HepG2 (cell line): ENCODE data around the gene PAPPA. TPM values are rescaled to one million over a fixed set of nuclear protein-coding genes. Genes with fewer than 3 reads are reported as not detected.

Source experiments
- ATAC-seq: fragments of 200-7000 bp; cut with Tn5 transposase; 3 replicates; pipeline ENCODE4 v1.9.1; 2020; ENCODE audit warnings: mild to moderate bottlenecking, moderate library complexity
- BruUV-seq: library from RNA; stranded (reverse); fragments of 400-500 nt; replicated peaks from 2 replicates; lab custom pipeline; 2021; lab: Mats Ljungman, UMichigan
- CTCF ChIA-PET: fragments of 300-600 bp; formaldehyde crosslinking; extraction: SDS; loops from one replicate; lab custom pipeline; 2021; ENCODE audit warnings: low total read pairs, inconsistent platforms, low intra/inter-chr PET ratio; lab: Yijun Ruan, JAX
- POLR2A ChIA-PET: fragments of 350-600 bp; sonication (Branson Sonifier 250); formaldehyde crosslinking; loops from one replicate; lab custom pipeline; 2020; ENCODE audit warnings: antibody characterized with exemption, inconsistent platforms; lab: Yijun Ruan, JAX
- DNase-seq: peaks from one replicate; pipeline ENCODE4 v3.0.0-alpha.2; 2015; ENCODE audit warnings: low spot score
- FAIRE-seq: peaks from 3 replicates; lab custom pipeline; 2011; peaks lifted over from hg19 to GRCh38; lab: Jason Lieb, UNC
- H2AFZ ChIP-seq: one replicate; pipeline ENCODE4 v1.6.1; 2011; ENCODE audit warnings: low read length, inconsistent platforms
- H3K27ac ChIP-seq: fragments of 300-600 bp; 3 replicates; pipeline ENCODE4 v1.8.0; 2011; ENCODE audit warnings: mixed run types, mild to moderate bottlenecking, mixed read lengths, low read length, inconsistent platforms; ENCODE audit not compliant: insufficient read depth; ENCODE audit errors: extremely low read length
- H3K27me3 ChIP-seq, 2 experiments: fragments of 200-600 bp in 1 of 2; 2 replicates in 1 of 2; 3 replicates in 1 of 2; pipeline versions ENCODE4 v1.6.0 to v1.8.0; 2011; ENCODE audit warnings: low read length in 2 of 2, mild to moderate bottlenecking in 2 of 2, moderate library complexity in 2 of 2, inconsistent platforms in 1 of 2; ENCODE audit not compliant: insufficient read depth in 2 of 2, control insufficient read depth in 1 of 2
- H3K36me3 ChIP-seq, 2 experiments: fragments of 200-600 bp in 1 of 2; replicated peaks in 1 of 2; 2 replicates in 1 of 2; 3 replicates in 1 of 2; pipeline versions ENCODE4 v1.5.1 to v1.8.0; 2011; ENCODE audit warnings: low read length in 2 of 2, inconsistent platforms in 1 of 2; ENCODE audit not compliant: insufficient read depth in 2 of 2, control insufficient read depth in 1 of 2
- H3K4me1 ChIP-seq: 2 replicates; pipeline ENCODE4 v1.5.1; 2012; ENCODE audit warnings: low read length, inconsistent platforms; ENCODE audit not compliant: insufficient read depth
- H3K4me2 ChIP-seq: 2 replicates; pipeline ENCODE4 v1.6.0; 2011; ENCODE audit warnings: low read depth, low read length, inconsistent platforms
- H3K4me3 ChIP-seq, 3 experiments: fragments of 200-600 bp in 1 of 3; sonication (generic), shearing (Covaris generic) in 1 of 3; replicated peaks in 1 of 3; 2 replicates each; pipeline ENCODE4 v1.5.1; 2011 to 2016; ENCODE audit warnings: low read length in 3 of 3, inconsistent platforms in 2 of 3, low read depth in 2 of 3, mild to moderate bottlenecking in 2 of 3, control low read depth in 1 of 3, mixed read lengths in 1 of 3; ENCODE audit not compliant: insufficient read depth in 1 of 3
- H3K79me2 ChIP-seq: one replicate; pipeline ENCODE4 v1.6.1; 2011; ENCODE audit warnings: low read length, inconsistent platforms; ENCODE audit not compliant: insufficient read depth
- H3K9ac ChIP-seq: 2 replicates; pipeline ENCODE4 v1.6.0; 2011; ENCODE audit warnings: mild to moderate bottlenecking, low read depth, low read length, inconsistent platforms; ENCODE audit not compliant: insufficient read depth
- H3K9me3 ChIP-seq: 2 replicates; pipeline ENCODE4 v1.5.1; 2012; ENCODE audit warnings: mild to moderate bottlenecking, low read length
- H4K20me1 ChIP-seq: 2 replicates; pipeline ENCODE4 v1.6.0; 2011; ENCODE audit warnings: inconsistent platforms, mild to moderate bottlenecking, low read length, moderate library complexity; ENCODE audit not compliant: insufficient read depth
- ATF7-NPFF ChIP-seq: sonication (generic); formaldehyde crosslinking; IDR thresholded peaks from 2 replicates; pipeline ENCODE4 v1.8.1; 2023; ENCODE audit warnings: mild to moderate bottlenecking, low read depth, missing genetic modification reagents, moderate library complexity
- CC2D1A ChIP-seq: sonication (generic); formaldehyde crosslinking; IDR thresholded peaks from 2 replicates; pipeline ENCODE4 v1.8.1; 2023; ENCODE audit warnings: mild to moderate bottlenecking, missing genetic modification reagents
- MATR3 ChIP-seq: sonication (generic); formaldehyde crosslinking; IDR thresholded peaks from 2 replicates; pipeline ENCODE4 v1.4.0; 2020; ENCODE audit warnings: missing genetic modification reagents
- MLLT10 ChIP-seq: sonication (generic); formaldehyde crosslinking; IDR thresholded peaks from 2 replicates; pipeline ENCODE4 v1.4.0; 2020; ENCODE audit warnings: missing genetic modification reagents
- NR2F2 ChIP-seq: IDR thresholded peaks from 2 replicates; pipeline ENCODE4 v1.6.1; 2012; ENCODE audit warnings: low read depth, inconsistent platforms, borderline replicate concordance
- SOX13 ChIP-seq, 3 experiments: fragments of 450-650 bp in 1 of 3; sonication (generic) in 1 of 3; formaldehyde crosslinking in 1 of 3; IDR thresholded peaks in 2 of 3; conservative IDR thresholded peaks in 1 of 3; 2 replicates each; pipeline versions ENCODE4 v1.5.0 to v1.6.1; 2016 to 2020; ENCODE audit warnings: antibody characterized with exemption in 1 of 3, mild to moderate bottlenecking in 1 of 3, missing compliant biosample characterization in 1 of 3, missing genetic modification reagents in 1 of 3, moderate library complexity in 1 of 3
- TP53 ChIP-seq: sonication (generic); formaldehyde crosslinking; conservative IDR thresholded peaks from 2 replicates; pipeline ENCODE4 v1.4.0; 2020; ENCODE audit warnings: missing genetic modification reagents
- ZNF101 ChIP-seq: sonication (generic); formaldehyde crosslinking; IDR thresholded peaks from 2 replicates; pipeline ENCODE4 v1.4.0; 2020; ENCODE audit warnings: mild to moderate bottlenecking, low read depth, missing genetic modification reagents, borderline replicate concordance
- ZNF335 ChIP-seq: sonication (generic); formaldehyde crosslinking; IDR thresholded peaks from 2 replicates; pipeline ENCODE4 v1.4.0; 2020; ENCODE audit warnings: missing genetic modification reagents
- ZNF382 ChIP-seq: sonication (generic); formaldehyde crosslinking; IDR thresholded peaks from 2 replicates; pipeline ENCODE4 v1.5.0; 2020; ENCODE audit warnings: missing genetic modification reagents, mild to moderate bottlenecking, borderline replicate concordance
- ZNF629 ChIP-seq: sonication (generic); formaldehyde crosslinking; conservative IDR thresholded peaks from 2 replicates; pipeline ENCODE4 v1.5.0; 2020; ENCODE audit warnings: missing genetic modification reagents
- WGBS: methylation state at CpG from one replicate; pipeline ENCODE4 v1.1.6; 2017; ENCODE audit warnings: low lambda C conversion rate; 5-methylcytosine and 5-hydroxymethylcytosine counted together
- in situ Hi-C: cut with HindIII; loops from 2 replicates; pipeline ENCODE4 v1.10.0; 2017; ENCODE audit warnings: low pct_unique_long_range_greater_than_20kb; ENCODE audit not compliant: extremely low pct_ligation_motif_present
- intact Hi-C: fragments of 100-400 bp; cut with micrococcal nuclease; formaldehyde crosslinking; loops from one replicate; pipeline ENCODE4 v1.10.0; 2022; ENCODE audit not compliant: unreplicated experiment
- polyA plus RNA-seq, 8 experiments: library from polyadenylated mRNA; depleted of rRNA in 3 of 8; stranded (reverse) in 7 of 8; unstranded in 1 of 8; fragments of >200 nt; fragmentation: Illumina TruSeq in 4 of 8; extraction: Trizol in 4 of 8; gene quantifications; 2 replicates each; pipeline versions ENCODE4 v1.2.1 to v1.2.3, GENCODE V29; 2011 to 2016; ENCODE audit warnings: low read depth in 4 of 8, missing spikeins in 1 of 8, mixed read lengths in 1 of 8; ENCODE audit not compliant: insufficient read depth in 1 of 8
- total RNA-seq, 5 experiments: library from RNA; depleted of rRNA; stranded (reverse); fragments of >200 nt; fragmentation: Illumina TruSeq; extraction: Trizol; gene quantifications; 2 replicates each; pipeline ENCODE4 v1.2.3, GENCODE V29; 2016; ENCODE audit warnings: low read depth in 1 of 5
- TF ChIP-seq, protein P1 (sequence below): IDR thresholded peaks from 2 replicates; pipeline ENCODE4 v1.6.1; 2016; ENCODE audit warnings: low read depth, missing genetic modification reagents, missing compliant biosample characterization
- TF ChIP-seq, protein P2 (sequence below): sonication (generic); formaldehyde crosslinking; IDR thresholded peaks from 2 replicates; pipeline ENCODE4 v1.5.1; 2020; ENCODE audit warnings: mild to moderate bottlenecking, missing genetic modification reagents, borderline replicate concordance

The PAPPA gene
- total and polyA plus RNA-seq, 2 of the 13 experiments (the other 11 are each of a cell fraction or from before 2014, with no cell fraction given): 0.09 to 0.11 TPM

DNA sequence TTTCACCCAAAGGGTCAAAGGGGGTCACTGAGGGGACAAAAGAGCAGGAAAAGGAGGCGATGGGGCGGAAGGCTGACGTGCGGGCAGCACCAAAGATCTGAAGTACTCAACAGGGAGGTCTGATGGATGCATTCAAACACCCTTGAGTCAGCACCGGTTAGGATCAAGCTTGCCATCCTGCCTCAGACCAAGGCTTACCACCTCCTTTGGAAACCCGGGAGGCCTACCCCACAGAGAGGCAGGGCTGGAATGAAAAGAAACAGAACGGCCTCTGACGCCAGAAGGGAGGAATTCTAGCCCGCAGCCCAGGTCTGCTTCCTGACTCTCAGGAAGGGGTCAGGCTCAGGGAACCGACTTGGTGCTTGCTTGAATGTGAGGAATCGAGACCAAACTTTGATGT, 125.6 kb downstream of the PAPPA start:
- H3K27me3 ChIP-seq: peaks cover 0 to 7% of the 10 kb centered on the region in 2 experiments; a peak in 1 of 5 replicates
- H2AFZ ChIP-seq: no peak overlapping the region
- ATAC-seq: no peak

More for the DNA sequence above, 125.6 kb downstream of the PAPPA start:
- no peak for DNase-seq
- H3K36me3 ChIP-seq: no peaks in the 10 kb centered on the region
- no peak for TF ChIP-seq MATR3 (CRISPR knock-in tag)
- no peak for TF ChIP-seq ZNF629 (CRISPR knock-in tag)
- TF ChIP-seq SOX13 (IDR thresholded peaks at IDR 0.05): no peak
- no peak for TF ChIP-seq SOX13 (CRISPR knock-in tag; conservative IDR thresholded peaks at IDR 0.05 in 1 of 2, IDR thresholded peaks at IDR 0.05 in 1 of 2)
- TF ChIP-seq TP53 (CRISPR knock-in tag): no peak
- no peak for TF ChIP-seq ZNF101 (CRISPR knock-in tag)
- TF ChIP-seq, protein P1, sequence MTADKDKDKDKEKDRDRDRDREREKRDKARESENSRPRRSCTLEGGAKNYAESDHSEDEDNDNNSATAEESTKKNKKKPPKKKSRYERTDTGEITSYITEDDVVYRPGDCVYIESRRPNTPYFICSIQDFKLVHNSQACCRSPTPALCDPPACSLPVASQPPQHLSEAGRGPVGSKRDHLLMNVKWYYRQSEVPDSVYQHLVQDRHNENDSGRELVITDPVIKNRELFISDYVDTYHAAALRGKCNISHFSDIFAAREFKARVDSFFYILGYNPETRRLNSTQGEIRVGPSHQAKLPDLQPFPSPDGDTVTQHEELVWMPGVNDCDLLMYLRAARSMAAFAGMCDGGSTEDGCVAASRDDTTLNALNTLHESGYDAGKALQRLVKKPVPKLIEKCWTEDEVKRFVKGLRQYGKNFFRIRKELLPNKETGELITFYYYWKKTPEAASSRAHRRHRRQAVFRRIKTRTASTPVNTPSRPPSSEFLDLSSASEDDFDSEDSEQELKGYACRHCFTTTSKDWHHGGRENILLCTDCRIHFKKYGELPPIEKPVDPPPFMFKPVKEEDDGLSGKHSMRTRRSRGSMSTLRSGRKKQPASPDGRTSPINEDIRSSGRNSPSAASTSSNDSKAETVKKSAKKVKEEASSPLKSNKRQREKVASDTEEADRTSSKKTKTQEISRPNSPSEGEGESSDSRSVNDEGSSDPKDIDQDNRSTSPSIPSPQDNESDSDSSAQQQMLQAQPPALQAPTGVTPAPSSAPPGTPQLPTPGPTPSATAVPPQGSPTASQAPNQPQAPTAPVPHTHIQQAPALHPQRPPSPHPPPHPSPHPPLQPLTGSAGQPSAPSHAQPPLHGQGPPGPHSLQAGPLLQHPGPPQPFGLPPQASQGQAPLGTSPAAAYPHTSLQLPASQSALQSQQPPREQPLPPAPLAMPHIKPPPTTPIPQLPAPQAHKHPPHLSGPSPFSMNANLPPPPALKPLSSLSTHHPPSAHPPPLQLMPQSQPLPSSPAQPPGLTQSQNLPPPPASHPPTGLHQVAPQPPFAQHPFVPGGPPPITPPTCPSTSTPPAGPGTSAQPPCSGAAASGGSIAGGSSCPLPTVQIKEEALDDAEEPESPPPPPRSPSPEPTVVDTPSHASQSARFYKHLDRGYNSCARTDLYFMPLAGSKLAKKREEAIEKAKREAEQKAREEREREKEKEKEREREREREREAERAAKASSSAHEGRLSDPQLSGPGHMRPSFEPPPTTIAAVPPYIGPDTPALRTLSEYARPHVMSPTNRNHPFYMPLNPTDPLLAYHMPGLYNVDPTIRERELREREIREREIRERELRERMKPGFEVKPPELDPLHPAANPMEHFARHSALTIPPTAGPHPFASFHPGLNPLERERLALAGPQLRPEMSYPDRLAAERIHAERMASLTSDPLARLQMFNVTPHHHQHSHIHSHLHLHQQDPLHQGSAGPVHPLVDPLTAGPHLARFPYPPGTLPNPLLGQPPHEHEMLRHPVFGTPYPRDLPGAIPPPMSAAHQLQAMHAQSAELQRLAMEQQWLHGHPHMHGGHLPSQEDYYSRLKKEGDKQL (CRISPR knock-in tag): no peak
- TF ChIP-seq ZNF335 (CRISPR knock-in tag): no peak
- TF ChIP-seq, protein P2, sequence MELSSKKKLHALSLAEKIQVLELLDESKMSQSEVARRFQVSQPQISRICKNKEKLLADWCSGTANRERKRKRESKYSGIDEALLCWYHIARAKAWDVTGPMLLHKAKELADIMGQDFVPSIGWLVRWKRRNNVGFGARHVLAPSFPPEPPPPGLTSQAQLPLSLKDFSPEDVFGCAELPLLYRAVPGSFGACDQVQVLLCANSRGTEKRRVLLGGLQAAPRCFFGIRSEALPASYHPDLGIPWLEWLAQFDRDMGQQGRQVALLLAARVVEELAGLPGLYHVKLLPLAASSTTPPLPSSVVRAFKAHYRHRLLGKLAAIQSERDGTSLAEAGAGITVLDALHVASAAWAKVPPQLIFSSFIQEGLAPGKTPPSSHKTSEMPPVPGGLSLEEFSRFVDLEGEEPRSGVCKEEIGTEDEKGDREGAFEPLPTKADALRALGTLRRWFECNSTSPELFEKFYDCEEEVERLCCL (CRISPR knock-in tag): no peak
- TF ChIP-seq CC2D1A (CRISPR knock-in tag): no peak
- TF ChIP-seq ATF7-NPFF: no peak
- no peak for TF ChIP-seq NR2F2
- no peak for TF ChIP-seq ZNF382
- TF ChIP-seq MLLT10 (CRISPR knock-in tag): no peak
- TF ChIP-seq, all 625 proteins: peak for 0
- FAIRE-seq: no peak
- 32% methylated on average over 8 of the region's 11 CpGs for WGBS
- in situ Hi-C loops (no loop called here), intact Hi-C loops (no loop called here)
- BruUV-seq: no TSS peak
- no peak overlapping the region for H3K4me3 ChIP-seq
- POLR2A ChIA-PET: no interaction called here
- no peaks in the 10 kb centered on the region for H3K79me2 ChIP-seq
- CTCF ChIA-PET: no interaction called here
- H3K4me1 ChIP-seq: no peaks in the 10 kb centered on the region
- H4K20me1 ChIP-seq: no peaks in the 10 kb centered on the region
- H3K9me3 ChIP-seq: no peaks in the 10 kb centered on the region
- no peak overlapping the region for H3K4me2 ChIP-seq
- H3K27ac ChIP-seq: no peak overlapping the region
- no peak overlapping the region for H3K9ac ChIP-seq
